Activated CD4-positive, alpha-beta T cell treated with anti-CD3 and anti-CD28 coated beads, Interleukin-2, amount 50 U/mL, for 24 hours (primary cell): Measurements from ENCODE around the gene AEBP1.
"Not testable (repeated sequence)": the region's sequence is repeated elsewhere in the genome, so short reads cannot be mapped to it uniquely, and the experiment has no call there.

Experiments used
- DNase-seq, 2 donors: peaks; one replicate each; pipeline ENCODE4 v3.0.0-alpha.2; 2020; ENCODE audit warnings: low read depth in 1 of 2, low spot score in 1 of 2

The AEBP1 gene

GRCh38 chr7:44116789-44117666, 12.9 kb downstream of the AEBP1 start:
- no peak for DNase-seq

DNA sequence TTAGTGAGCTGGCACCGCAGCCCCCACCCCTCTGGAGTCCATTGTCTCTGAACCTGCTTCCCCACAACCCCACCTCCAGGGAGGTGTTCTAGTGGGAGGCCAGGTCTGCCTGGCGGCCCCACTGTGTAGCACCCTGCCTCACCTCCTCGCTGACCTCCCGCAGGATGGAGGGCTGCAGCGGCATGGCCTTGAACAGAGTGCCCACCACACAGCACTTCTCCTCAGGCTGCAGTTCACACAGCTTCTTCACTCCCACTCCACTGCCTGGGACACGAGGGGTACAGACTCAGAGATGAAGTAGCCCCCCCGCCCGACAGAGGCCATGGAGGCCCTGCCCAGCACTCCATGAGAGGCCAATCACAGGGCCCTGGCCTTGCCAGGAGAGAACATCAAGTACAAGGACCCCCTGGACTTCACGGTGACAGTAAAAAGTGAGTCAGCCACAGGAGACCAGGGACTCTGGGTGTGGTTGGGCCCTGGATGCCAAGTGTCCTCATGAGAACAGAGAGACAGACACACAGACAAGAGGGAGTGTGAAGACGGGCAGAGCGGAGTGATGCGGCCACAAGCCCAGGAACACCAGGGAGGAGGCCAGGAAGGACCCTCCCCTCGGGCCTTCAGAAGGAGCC, 13.8 kb downstream of the AEBP1 start:
- DNase-seq = no peak

- DNase-seq = no peak
Observed at GRCh38 chr7:44119829-44120380, 15.8 kb downstream of the AEBP1 start.

DNA sequence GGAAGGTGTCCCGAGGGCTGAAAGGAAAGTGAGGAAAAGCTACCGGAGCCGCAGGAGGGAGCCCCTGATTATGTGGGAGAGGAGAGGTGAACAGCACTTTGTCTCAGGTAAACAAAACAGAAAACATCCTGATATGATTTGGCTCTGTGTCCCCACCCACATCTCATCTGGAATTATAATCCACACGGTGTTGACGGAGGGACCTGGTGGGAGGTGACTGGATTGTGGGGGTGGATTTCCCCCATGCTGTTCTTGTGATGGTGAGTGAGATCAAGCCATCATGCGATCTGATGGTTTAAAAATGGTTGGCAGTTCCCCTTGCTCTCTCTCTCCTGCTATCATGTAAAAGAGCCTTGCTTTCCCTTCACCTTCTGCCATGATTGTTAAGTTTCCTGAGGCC, 16.2 kb downstream of the AEBP1 start:
- DNase-seq = no peak

DNA sequence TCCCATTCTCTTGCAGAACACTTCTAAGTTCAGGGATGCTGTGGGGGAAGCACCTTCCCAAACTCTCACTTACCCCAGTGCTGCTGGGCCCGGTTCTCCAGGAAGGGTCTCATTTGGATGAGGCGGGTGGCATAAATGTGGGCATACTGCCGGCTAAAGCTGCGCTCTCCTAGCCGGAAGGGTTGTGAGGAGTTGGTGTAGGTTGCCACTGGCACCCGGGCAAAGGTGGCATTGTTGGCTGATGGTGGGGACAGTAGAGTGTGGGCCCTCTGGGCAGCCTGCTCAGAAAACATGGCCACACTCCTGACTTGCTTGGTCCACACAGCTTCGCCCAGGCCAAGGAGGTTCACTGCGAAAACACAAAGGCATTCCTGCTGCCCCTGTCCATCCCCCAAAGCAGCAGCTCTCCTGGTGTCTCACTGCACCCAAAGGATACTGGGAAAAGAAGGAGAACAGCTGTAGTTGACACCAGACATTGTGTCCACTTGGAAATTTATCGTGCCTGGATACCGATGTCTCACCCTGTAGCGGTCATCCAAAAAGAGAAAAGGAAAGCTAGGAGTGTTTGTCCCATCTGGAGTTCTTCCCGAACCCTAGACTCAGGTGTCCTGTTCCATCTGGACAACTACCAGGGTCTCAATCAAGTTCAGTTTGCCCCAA, 17.7 kb downstream of the AEBP1 start:
- no peak for DNase-seq

DNA sequence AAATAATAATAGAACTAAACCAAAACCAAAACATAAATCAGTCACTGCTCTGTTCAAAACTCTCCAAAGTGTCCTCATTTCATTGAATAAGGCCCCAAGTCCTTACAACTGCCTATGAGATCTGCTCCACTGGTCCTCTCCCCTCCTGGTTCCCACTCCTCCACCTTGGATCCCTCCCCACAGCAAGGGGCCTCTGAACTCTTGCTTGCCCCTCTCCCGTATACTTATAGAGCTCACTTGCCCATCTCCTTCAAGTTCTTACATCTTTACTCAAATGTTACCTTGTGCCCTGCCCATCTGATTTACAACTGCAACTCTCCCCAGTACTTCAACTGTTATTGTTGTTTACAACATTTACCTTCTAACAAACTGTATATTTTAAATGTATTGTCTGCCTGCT, 18.4 kb downstream of the AEBP1 start:
- no peak for DNase-seq

- peak; percentile 92 to 97 for DNase-seq
Observed at GRCh38 chr7:44123190-44124003, 19.3 kb downstream of the AEBP1 start, which contains the start of gene POLD2. Gene POLD2, minus strand, starts transcription at chr7:44123548. Its CDS starts 1,495 bp downstream, at chr7:44122053.

DNA sequence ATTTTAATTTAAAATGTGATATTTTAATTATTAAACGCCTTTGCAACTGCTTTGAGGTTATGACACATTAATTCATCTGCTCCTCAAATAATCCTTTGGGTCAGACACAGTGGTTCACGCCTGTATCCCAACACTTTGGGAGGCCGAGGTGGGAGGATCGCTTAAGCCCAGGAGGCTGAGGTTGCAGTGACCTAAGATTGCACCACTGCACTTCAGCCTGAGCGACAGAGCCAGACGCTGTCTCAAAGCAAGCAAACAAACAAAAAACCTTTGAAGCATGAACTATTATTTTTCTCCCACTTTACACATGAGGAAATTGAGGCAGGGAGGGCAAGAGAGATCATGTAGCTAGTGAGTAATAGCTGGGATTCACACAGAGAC, 20.7 kb downstream of the AEBP1 start:
- DNase-seq = no peak

GRCh38 chr7:44126574-44126973, 22.4 kb downstream of the AEBP1 start:
- DNase-seq = not testable (repeated sequence)

DNA sequence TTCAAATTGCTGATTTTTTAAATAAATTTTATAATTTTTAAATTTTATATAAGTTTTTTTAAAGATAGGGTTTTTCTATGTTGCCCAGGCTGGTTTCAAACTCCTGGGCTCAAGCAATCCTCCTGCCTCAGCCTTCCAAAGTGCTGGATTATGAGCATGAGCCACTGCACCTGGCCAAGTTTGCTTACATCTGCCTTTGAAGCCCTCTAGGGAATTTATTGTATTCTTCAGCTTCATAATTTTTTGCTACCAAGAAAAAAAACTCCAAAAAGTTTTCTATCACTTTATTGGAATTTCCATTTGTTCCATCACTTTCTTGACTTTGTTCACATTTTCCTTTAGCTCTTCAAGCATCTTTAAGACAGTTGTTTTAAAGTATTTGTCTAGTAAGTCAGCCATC, 23.0 kb downstream of the AEBP1 start:
- DNase-seq = no peak

DNA sequence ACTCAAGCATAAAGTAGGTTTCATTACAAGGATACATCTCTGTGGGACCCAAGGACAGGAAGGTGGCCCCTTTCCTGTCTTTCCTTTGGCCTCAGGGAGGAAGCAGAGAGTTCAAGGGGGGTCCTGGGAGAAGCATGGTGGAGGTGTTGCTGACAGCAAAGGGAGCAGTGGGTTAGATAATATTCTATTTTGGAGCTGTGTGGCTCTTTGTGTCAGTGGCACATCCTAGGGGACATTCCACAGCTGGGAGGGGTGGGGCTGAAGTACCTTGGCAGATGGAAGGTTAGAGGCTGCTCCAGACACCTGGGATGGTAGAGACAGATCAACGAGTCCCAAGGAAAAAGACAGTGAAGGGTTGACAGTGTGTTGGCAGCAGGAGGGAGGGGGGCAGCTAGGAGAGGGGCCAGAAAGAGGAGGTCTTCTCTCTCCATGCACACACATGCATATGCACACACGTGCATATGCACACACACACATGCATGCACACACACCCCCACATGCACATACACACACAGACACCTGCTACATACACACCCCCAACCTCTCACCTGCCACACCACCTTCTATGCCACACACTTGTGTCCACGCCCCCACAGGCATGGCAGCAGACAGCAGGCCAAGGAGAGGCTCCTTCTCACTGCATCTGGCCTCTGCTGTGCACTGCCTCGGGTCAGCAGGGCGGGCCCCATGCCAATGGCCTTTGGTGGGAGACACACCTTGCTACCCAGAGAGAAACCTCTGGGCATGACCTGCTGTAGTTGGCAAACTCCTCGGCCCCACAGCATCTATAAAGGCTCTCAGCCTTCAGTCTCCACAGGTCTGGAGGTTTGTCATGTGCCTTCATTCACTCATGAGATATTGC, 24.8 kb downstream of the AEBP1 start:
- no peak for DNase-seq

DNA sequence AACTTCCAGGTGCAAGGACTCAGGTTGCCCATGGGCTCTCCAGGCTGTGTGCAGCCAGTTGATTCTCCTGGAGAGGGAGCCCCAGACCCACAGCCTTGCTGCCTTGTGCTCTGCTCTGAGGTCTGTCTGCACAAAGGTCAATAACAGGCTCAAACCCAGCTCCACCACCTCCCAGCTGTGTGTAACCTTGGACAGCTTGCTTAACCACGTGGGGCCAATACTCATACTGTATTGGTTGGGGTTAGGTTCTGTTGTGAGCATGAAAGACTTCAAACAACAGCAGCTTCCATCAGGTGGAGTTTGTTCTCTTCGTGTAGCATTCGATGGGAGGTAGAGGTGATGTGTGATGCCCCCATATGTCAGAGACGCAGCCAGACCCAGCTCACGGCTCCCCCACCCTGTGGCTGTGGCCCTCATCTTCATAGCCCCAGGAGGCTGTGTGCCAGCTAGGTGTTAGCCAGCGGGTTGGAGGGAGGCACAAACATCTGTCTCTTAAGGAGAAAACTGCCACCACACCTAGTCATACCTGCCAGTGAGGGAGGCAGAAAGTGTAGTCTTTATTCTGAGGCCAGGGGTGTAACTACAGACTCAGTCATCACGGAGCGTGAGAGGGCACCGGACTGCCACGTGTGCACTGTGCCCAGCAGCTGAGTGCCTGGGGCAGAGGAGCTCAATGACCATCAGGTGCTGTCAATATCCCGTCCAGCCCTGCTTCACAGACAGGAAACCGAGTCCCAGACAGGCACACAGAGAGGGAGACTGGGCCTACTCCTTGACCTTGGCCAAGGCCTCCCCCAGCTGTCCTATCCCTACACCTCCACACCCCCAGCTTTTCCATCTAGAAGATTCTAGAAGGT, 27.3 kb downstream of the AEBP1 start:
- no peak for DNase-seq

- no peak for DNase-seq
Observed at GRCh38 chr7:44132039-44132438, 27.9 kb downstream of the AEBP1 start.

GRCh38 chr7:44133295-44133694, 29.1 kb downstream of the AEBP1 start:
- no peak for DNase-seq

- no peak for DNase-seq
Observed at GRCh38 chr7:44134943-44135628, 30.9 kb downstream of the AEBP1 start.

DNA sequence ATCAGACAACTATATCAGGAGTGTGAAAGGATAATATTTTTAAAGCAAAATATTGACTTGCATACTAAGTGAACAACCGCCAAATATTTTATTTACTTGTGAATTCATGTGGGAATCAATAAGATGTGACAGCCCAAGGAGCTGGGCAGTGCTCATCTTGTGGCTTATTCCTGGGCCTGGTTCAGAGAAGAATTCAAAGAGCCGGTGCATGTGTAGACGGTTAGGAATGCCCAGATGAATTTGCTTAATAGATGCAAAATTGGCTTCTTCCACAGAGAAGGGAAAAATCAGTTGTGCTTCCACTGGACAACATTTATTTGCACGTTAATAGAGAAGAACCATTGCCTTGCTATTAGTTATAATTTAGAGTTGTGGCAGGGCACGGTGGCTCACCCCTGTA, 32.6 kb downstream of the AEBP1 start:
- no peak for DNase-seq

- no peak for DNase-seq
Observed at GRCh38 chr7:44138698-44139097, 34.6 kb downstream of the AEBP1 start.

- no peak for DNase-seq
Observed at GRCh38 chr7:44139311-44140010, 35.3 kb downstream of the AEBP1 start.
